AG10803 (cell line): Measurements from ENCODE around the gene ZNF256.
A peak's percentile ranks its signal among the peaks of the same experiment; 100 is the strongest.

Experiments
- DNase-seq: peaks from one replicate; pipeline ENCODE4 v3.0.0; 2010; ENCODE audit warnings: low read depth
- H3K4me3 ChIP-seq: 2 replicates; pipeline ENCODE4 v1.5.1; 2011; ENCODE audit warnings: mild to moderate bottlenecking, low read length, control low read depth
- CTCF ChIP-seq: conservative IDR thresholded peaks from 2 replicates; pipeline ENCODE4 v1.5.1; 2011; ENCODE audit warnings: mild to moderate bottlenecking, low read length, control low read depth, inconsistent platforms

The ZNF256 gene

GRCh38 chr19:57949702-57950101 lies 2.2 kb upstream of the ZNF256 start:
- TF ChIP-seq CTCF = no peak
- no peak for DNase-seq
- no peak overlapping the region for H3K4me3 ChIP-seq

- H3K4me3 ChIP-seq = no peak overlapping the region
- no peak for TF ChIP-seq CTCF
- DNase-seq = no peak
Observed at GRCh38 chr19:57949296-57949695, 1.8 kb upstream of the ZNF256 start.

GRCh38 chr19:57947088-57947418 lies 453 bp downstream of the ZNF256 start:
- no peak for DNase-seq
- TF ChIP-seq CTCF = no peak
- H3K4me3 ChIP-seq = peak overlapping the region; percentile 89

GRCh38 chr19:57946316-57946715 lies 1.2 kb downstream of the ZNF256 start:
- no peak for DNase-seq
- no peak for TF ChIP-seq CTCF
- peak overlapping the region; percentile 89 for H3K4me3 ChIP-seq

GRCh38 chr19:57941593-57941992 lies 5.9 kb downstream of the ZNF256 start:
- TF ChIP-seq CTCF = no peak
- no peak for DNase-seq
- no peak overlapping the region for H3K4me3 ChIP-seq

- TF ChIP-seq CTCF = no peak
- DNase-seq = no peak
- H3K4me3 ChIP-seq = no peak overlapping the region
Observed at GRCh38 chr19:57935731-57936130, 11.8 kb downstream of the ZNF256 start.

GRCh38 chr19:57934820-57935665 lies 12.5 kb downstream of the ZNF256 start, which contains the start of gene ZNF418:
Gene ZNF418 (minus strand): TSS chr19:57935402. CDS start chr19:57933822, 1,580 bp downstream.
- H3K4me3 ChIP-seq = peak within 1 kb of the TSS; percentile 80
- no peak for TF ChIP-seq CTCF
- DNase-seq = peak; percentile 81
